Bronchial epithelial cell (primary cell): ENCODE measurements around the gene MET. TPM values are rescaled to one million over a fixed set of nuclear protein-coding genes. Genes with fewer than 3 reads are reported as not detected.

Experiments
- DNase-seq: peaks from one replicate; pipeline ENCODE4 v3.0.0-alpha.2; 2010; ENCODE audit warnings: low read depth
- FAIRE-seq: peaks from 2 replicates; lab custom pipeline; 2011; peaks lifted over from hg19 to GRCh38; lab: Jason Lieb, UNC
- H3K27me3 ChIP-seq: 2 replicates; pipeline ENCODE4 v1.5.1; 2011; ENCODE audit warnings: low read length; ENCODE audit not compliant: control insufficient read depth, insufficient read depth
- H3K36me3 ChIP-seq: 2 replicates; pipeline ENCODE4 v1.5.1; 2011; ENCODE audit warnings: low read length; ENCODE audit not compliant: control insufficient read depth, insufficient read depth
- H3K4me3 ChIP-seq: 2 replicates; pipeline ENCODE4 v1.5.1; 2011; ENCODE audit warnings: mild to moderate bottlenecking, low read depth, low read length, control low read depth
- total RNA-seq: library from RNA; depleted of rRNA; stranded (reverse); fragments of >200 nt; gene quantifications from 2 replicates; pipeline ENCODE4 v1.2.1, GENCODE V29; 2014
- TF ChIP-seq, protein P1 (sequence below): IDR thresholded peaks from 2 replicates; pipeline ENCODE4 v1.5.1; 2011; ENCODE audit warnings: mild to moderate bottlenecking, moderate library complexity, low read length, control low read depth, inconsistent platforms; ENCODE audit not compliant: insufficient read depth, severe bottlenecking

Gene MET
- total RNA-seq, 1 donor from 2014 or later, result 156 TPM

DNA sequence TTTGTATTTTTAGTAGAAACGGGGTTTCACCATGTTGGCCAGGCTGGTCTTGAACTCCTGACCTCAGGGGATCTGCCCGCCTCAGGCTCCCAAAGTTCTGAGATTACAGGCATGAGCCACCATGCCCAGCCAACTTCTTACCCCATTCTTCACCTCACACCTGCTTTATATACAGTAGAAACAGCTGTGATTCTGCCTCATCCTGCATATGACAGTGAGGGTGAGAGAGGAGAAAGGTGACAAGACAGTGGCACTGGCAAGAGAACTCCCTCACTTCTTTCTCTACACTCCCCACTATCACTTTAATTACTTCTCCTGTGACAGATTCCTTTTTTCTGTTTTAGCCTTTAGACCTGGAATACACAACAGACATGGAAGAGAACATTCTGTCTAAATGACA is 128.6 kb downstream of the MET start:
- Histone ChIP-seq H3K36me3 (peaks cover 2% of the 10 kb centered on the region), H3K27me3 (no peaks in the 10 kb centered on the region), H3K4me3 (no peak overlapping the region)
- FAIRE-seq, result no peak
- no peak for DNase-seq
- TF ChIP-seq, protein P1, sequence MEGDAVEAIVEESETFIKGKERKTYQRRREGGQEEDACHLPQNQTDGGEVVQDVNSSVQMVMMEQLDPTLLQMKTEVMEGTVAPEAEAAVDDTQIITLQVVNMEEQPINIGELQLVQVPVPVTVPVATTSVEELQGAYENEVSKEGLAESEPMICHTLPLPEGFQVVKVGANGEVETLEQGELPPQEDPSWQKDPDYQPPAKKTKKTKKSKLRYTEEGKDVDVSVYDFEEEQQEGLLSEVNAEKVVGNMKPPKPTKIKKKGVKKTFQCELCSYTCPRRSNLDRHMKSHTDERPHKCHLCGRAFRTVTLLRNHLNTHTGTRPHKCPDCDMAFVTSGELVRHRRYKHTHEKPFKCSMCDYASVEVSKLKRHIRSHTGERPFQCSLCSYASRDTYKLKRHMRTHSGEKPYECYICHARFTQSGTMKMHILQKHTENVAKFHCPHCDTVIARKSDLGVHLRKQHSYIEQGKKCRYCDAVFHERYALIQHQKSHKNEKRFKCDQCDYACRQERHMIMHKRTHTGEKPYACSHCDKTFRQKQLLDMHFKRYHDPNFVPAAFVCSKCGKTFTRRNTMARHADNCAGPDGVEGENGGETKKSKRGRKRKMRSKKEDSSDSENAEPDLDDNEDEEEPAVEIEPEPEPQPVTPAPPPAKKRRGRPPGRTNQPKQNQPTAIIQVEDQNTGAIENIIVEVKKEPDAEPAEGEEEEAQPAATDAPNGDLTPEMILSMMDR, result no peak

DNA sequence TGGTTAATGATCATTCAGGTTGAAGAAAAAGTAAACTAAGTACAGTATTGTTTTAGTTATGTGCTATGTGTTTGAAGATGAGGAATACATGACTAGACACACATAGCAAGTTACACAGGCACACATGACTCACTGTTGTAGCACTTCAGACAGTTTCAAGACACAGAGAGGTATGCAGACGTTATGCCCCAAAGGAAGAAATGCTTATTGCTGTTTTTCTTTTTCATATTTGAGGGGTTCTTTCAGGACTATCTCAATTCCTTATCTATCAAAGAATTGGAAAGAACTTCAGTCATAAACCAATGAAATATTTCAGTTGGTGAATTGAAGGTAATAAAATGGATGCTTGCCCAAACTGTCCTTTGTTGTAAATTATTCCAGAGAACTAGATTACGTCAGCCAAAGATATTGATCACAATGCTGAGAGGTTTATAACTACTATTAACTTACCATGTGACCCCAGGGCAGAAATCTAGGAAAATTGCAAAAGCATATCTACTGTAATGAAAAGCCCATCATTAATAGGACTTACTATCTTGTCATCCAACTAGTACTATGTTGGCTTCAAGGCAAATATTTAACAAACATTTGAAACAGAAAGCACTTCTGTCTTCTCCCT is 129.2 kb downstream of the MET start:
- peaks cover 2% of the 10 kb centered on the region for H3K36me3 ChIP-seq
- TF ChIP-seq, protein P1, result no peak
- DNase-seq (peak; percentile 96), FAIRE-seq (no peak)
- H3K4me3 ChIP-seq, result no peak overlapping the region
- H3K27me3 ChIP-seq, result no peaks in the 10 kb centered on the region

DNA sequence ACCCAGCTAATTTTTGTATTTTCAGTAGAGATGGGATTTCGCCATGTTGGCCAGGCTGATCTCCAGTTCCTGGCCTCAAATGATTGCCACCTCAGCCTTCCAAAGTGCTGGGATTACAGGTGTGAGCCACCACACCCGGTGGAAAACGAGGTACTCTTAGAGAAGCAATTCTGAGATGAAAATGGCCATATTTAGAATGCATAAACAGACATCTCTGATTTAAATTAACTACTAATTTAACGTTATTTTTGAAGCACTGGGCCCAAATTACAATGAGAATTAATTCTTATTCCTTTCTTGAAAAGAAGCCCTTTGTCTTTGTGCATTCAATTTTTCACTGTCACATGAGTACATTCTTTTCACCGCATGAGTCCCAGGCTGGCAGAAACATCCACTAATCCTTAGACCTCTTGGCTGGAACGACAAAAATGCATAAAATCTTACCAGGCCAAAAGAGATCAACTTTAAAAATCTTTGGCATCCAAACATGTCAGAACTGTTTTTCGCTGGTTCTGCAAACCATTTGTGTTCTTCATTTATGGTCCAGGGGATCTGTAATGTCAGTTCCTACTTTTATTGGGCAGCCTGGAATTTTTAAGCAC is 130.2 kb downstream of the MET start:
- H3K27me3 ChIP-seq, result no peaks in the 10 kb centered on the region
- TF ChIP-seq, protein P1, result no peak
- H3K4me3 ChIP-seq, result no peak overlapping the region
- FAIRE-seq (no peak), DNase-seq (no peak)
- peaks cover 2% of the 10 kb centered on the region for H3K36me3 ChIP-seq

DNA sequence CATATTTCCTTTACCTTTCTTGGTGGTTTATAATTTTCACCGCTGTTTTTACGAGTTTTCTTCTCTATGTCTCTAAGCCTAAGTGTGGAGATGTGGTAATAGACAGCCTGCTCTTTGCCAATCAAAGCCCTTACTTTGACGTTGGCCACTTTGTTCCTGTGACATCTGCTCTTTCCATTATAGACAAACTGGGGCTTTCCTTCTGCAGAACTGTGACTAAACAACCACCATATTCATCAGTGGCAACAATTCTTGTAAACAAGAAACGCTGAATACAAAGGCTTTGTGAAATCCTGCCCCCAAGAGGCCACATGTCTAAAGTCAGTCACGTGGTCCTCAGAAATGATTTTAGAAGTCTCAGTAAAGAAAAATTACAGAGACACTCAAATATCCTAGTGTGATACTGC is 130.8 kb downstream of the MET start:
- Histone ChIP-seq H3K4me3 (no peak overlapping the region), H3K36me3 (peaks cover 2% of the 10 kb centered on the region), H3K27me3 (no peaks in the 10 kb centered on the region)
- TF ChIP-seq, protein P1, result peak; percentile 47
- DNase-seq, result peak; percentile 92
- no peak for FAIRE-seq

DNA sequence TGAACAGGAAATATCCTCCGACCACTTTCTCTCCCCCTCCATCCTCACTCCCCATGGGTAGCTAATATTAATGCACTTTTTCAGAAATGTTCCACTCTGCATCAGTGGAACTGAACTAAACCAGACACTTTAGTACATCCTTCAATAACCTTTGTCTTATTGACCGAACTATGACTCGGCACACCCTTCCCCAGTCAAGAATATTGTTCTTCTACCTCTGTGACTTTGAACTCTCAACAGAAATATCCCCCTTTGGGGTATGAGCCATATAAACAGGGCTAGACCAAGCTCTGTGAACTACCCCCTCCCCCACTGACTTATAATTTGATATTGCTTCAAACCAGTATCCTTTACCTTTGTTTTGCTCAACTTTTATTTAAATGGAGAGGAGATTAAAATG is 132.5 kb downstream of the MET start:
- FAIRE-seq, result no peak
- TF ChIP-seq, protein P1, result no peak
- H3K27me3 ChIP-seq, result no peaks in the 10 kb centered on the region

DNA sequence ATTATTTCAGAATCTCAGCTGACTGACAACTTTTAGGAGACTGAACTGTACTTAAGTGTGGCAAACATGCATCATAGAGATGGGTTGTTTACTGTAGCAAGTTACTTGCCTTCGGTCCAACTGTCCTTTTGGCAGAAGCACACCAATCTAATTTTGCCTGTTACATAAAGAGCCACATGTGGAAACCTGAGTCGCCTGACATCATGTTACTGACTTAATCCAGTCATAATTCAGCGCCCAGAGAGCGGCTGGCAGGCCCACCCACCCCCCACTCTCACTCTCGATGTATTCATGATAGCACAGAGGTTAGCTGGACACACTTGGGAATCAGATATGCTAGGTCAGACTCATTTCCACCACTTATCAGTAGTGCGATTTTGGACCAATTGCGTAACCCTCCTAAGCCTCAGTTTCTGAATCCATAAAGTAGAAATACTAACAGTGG is 133.1 kb downstream of the MET start:
- TF ChIP-seq, protein P1, result no peak

More for the DNA sequence above, 132.5 kb downstream of the MET start:
- Histone ChIP-seq H3K36me3 (no peaks in the 10 kb centered on the region), H3K4me3 (no peak overlapping the region)
- no peak for DNase-seq

More for the DNA sequence above, 133.1 kb downstream of the MET start:
- Histone ChIP-seq H3K27me3 (no peaks in the 10 kb centered on the region), H3K4me3 (no peak overlapping the region), H3K36me3 (no peaks in the 10 kb centered on the region)
- no peak for FAIRE-seq
- peak; percentile 41 for DNase-seq
